Endodermal cell (in vitro differentiated cells): ENCODE measurements around the gene NDUFB10. TPM values are rescaled to one million over a fixed set of nuclear protein-coding genes. Genes with fewer than 3 reads are reported as not detected.

Experiments
- DNase-seq: peaks from one replicate; pipeline ENCODE4 v3.0.0-alpha.2; 2017
- H3K27ac ChIP-seq: 2 replicates; pipeline ENCODE4 v1.5.1; 2013; ENCODE audit warnings: mild to moderate bottlenecking, low read depth, low read length, moderate library complexity
- H3K27me3 ChIP-seq: 2 replicates; pipeline ENCODE4 v1.6.1; 2013; ENCODE audit warnings: mild to moderate bottlenecking, low read length, moderate library complexity; ENCODE audit not compliant: insufficient read depth, control insufficient read depth, poor library complexity, severe bottlenecking
- H3K36me3 ChIP-seq: 2 replicates; pipeline ENCODE4 v1.7.0; 2013; ENCODE audit warnings: mild to moderate bottlenecking, low read length, moderate library complexity; ENCODE audit not compliant: control insufficient read depth, insufficient read depth
- H3K4me1 ChIP-seq: one replicate; pipeline ENCODE4 v1.7.0; 2013; ENCODE audit warnings: low read length; ENCODE audit not compliant: control insufficient read depth, insufficient read depth
- H3K4me3 ChIP-seq: 2 replicates; pipeline ENCODE4 v1.5.1; 2013; ENCODE audit warnings: mild to moderate bottlenecking, low read length, moderate library complexity
- H3K9ac ChIP-seq: 2 replicates; pipeline ENCODE4 v1.6.1; 2013; ENCODE audit warnings: mild to moderate bottlenecking, low read length, moderate library complexity; ENCODE audit not compliant: poor library complexity, severe bottlenecking; ENCODE audit errors: extremely low read depth
- H3K9me3 ChIP-seq: 2 replicates; pipeline ENCODE4 v1.6.1; 2013; ENCODE audit warnings: mild to moderate bottlenecking, low read length, moderate library complexity; ENCODE audit not compliant: control insufficient read depth
- H3K27ac Mint-ChIP-seq: 2 replicates; pipeline ENCODE4 v1.8.0; 2020; ENCODE audit warnings: mixed read lengths
- H3K27me3 Mint-ChIP-seq: 2 replicates; pipeline ENCODE4 v1.8.0; 2021; ENCODE audit warnings: mild to moderate bottlenecking, mixed read lengths; ENCODE audit not compliant: insufficient read depth
- H3K36me3 Mint-ChIP-seq: 2 replicates; pipeline ENCODE4 v1.8.0; 2020; ENCODE audit warnings: low read depth, mixed read lengths
- H3K4me1 Mint-ChIP-seq: 2 replicates; pipeline ENCODE4 v1.8.0; 2020; ENCODE audit warnings: mixed read lengths
- H3K4me3 Mint-ChIP-seq: 2 replicates; pipeline ENCODE4 v1.8.0; 2020; ENCODE audit warnings: mild to moderate bottlenecking, moderate library complexity, mixed read lengths
- H3K9me3 Mint-ChIP-seq: 2 replicates; pipeline ENCODE4 v1.8.0; 2020; ENCODE audit warnings: mild to moderate bottlenecking, mixed read lengths
- WGBS, 2 experiments: methylation state at CpG; one replicate each; pipeline versions ENCODE4 v1.1.5 to v1.1.7; 2013; ENCODE audit warnings: missing lambda C conversion rate in 2 of 2, mixed read lengths in 1 of 2; ENCODE audit not compliant: insufficient coverage in 1 of 2, insufficient read length in 1 of 2; 5-methylcytosine and 5-hydroxymethylcytosine counted together
- total RNA-seq, 2 donors: library from RNA; stranded (reverse); fragmentation: NEBNext Ultra II Directional in 1 of 2; extraction: Animal tissue kit (Norgen Biotek cat#: 25700) in 1 of 2; gene quantifications; 2 replicates in 1 of 2; 3 replicates in 1 of 2; pipeline ENCODE4 v1.2.1, GENCODE V29; 2021
- TF ChIP-seq, protein P1 (sequence below): fragments of 200-600 bp; sonication (generic); conservative IDR thresholded peaks from 2 replicates; pipeline ENCODE4 v1.5.0; 2021; ENCODE audit warnings: antibody characterized with exemption, mild to moderate bottlenecking

The NDUFB10 gene
- total RNA-seq, 2 donors from 2014 or later, result 167 to 192 TPM

DNA sequence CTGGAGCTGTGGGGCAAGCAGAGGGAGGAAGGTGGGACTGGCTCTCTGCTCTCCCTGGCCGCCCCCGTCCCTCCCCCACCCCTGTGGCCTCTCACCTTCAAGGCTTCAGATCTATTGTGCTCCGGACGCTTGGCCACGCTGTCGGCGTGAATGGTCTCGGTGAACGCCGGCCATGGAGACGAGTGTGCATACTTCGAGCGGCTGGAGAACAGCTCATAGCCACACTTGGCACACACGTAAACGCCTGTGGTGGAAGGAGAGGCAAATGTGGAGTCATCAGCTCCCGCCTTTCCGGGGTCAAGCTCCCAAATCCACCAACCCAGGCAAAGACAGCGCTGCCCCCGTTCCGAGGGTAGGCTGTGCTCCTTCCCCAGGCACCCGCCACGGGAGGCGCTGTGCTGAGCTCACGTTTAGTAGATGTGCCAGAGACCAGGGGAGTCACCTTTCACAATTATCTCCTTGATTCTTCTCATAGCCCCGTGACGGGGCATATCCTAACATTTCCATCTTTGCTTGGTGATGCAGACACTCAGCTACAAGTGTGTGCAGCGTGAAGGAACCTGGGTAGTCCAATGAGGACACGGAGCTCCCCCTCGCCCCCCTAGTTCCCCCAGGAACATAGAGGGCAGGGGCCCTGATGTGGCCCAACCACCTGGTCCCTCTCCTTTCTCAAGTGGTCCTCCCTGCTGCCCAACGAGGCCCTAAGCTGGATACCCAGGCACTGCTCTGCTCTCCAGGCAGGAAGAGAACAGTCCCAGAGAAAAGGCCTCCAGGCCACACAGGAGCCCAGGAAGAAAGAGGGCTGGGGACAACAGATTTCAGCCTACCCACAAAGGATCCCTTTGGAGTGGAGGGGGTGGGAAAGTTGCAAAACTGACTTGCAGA, 17.9 kb upstream of the NDUFB10 start:
- 87 to 88% methylated on average over 12 to 30 of the region's 30 CpGs for WGBS, 2 experiments
- Histone ChIP-seq H3K36me3 (peaks cover 4% of the 10 kb centered on the region), H3K9ac (no peak overlapping the region), H3K4me3 (no peak overlapping the region), H3K9me3 (no peaks in the 10 kb centered on the region), H3K27me3 (no peaks in the 10 kb centered on the region), H3K27ac (no peak overlapping the region), H3K4me1 (no peaks in the 10 kb centered on the region)
- H3K27ac Mint-ChIP-seq, result no peak overlapping the region
- peaks cover 22% of the 10 kb centered on the region for H3K36me3 Mint-ChIP-seq
- TF ChIP-seq, protein P1, sequence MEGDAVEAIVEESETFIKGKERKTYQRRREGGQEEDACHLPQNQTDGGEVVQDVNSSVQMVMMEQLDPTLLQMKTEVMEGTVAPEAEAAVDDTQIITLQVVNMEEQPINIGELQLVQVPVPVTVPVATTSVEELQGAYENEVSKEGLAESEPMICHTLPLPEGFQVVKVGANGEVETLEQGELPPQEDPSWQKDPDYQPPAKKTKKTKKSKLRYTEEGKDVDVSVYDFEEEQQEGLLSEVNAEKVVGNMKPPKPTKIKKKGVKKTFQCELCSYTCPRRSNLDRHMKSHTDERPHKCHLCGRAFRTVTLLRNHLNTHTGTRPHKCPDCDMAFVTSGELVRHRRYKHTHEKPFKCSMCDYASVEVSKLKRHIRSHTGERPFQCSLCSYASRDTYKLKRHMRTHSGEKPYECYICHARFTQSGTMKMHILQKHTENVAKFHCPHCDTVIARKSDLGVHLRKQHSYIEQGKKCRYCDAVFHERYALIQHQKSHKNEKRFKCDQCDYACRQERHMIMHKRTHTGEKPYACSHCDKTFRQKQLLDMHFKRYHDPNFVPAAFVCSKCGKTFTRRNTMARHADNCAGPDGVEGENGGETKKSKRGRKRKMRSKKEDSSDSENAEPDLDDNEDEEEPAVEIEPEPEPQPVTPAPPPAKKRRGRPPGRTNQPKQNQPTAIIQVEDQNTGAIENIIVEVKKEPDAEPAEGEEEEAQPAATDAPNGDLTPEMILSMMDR, result peak; percentile 67
- H3K27me3 Mint-ChIP-seq, result peaks cover 10% of the 10 kb centered on the region
- H3K4me3 Mint-ChIP-seq, result peak overlapping the region; percentile 82
- peaks cover 3% of the 10 kb centered on the region for H3K4me1 Mint-ChIP-seq
- no peaks in the 10 kb centered on the region for H3K9me3 Mint-ChIP-seq
- peak; percentile 89 for DNase-seq

GRCh38 chr16:1942047-1942809, 17.1 kb upstream of the NDUFB10 start:
- peaks cover 4% of the 10 kb centered on the region for H3K36me3 ChIP-seq
- no peaks in the 10 kb centered on the region for H3K4me1 ChIP-seq
- H3K27me3 Mint-ChIP-seq, result peaks cover 10% of the 10 kb centered on the region
- H3K9ac ChIP-seq, result peak overlapping the region; percentile 20
- no peaks in the 10 kb centered on the region for H3K27me3 ChIP-seq
- H3K27ac Mint-ChIP-seq, result no peak overlapping the region
- H3K9me3 ChIP-seq, result no peaks in the 10 kb centered on the region
- peaks cover 17% of the 10 kb centered on the region for H3K36me3 Mint-ChIP-seq
- DNase-seq, result peak; percentile 63
- peaks cover 3% of the 10 kb centered on the region for H3K4me1 Mint-ChIP-seq
- WGBS, 2 experiments, result 47 to 58% methylated on average over 8 to 16 of the region's 17 CpGs
- H3K4me3 ChIP-seq, result peak overlapping the region; percentile 89
- peak overlapping the region; percentile 82 for H3K4me3 Mint-ChIP-seq
- H3K9me3 Mint-ChIP-seq, result no peaks in the 10 kb centered on the region
- TF ChIP-seq, protein P1, result no peak
- H3K27ac ChIP-seq, result no peak overlapping the region

GRCh38 chr16:1942810-1943726, 16.3 kb upstream of the NDUFB10 start, which contains the start of gene MSRB1:
TSS of gene MSRB1 (minus strand) at chr16:1943199. CDS start at chr16:1943156, 43 bp downstream.
- peak; percentile 100 for DNase-seq
- H3K4me3 ChIP-seq, result peak within 1 kb of the TSS; percentile 89
- peaks cover 14% of the 10 kb centered on the region for H3K36me3 Mint-ChIP-seq
- H3K9me3 ChIP-seq, result no peaks in the 10 kb centered on the region
- peaks cover 10% of the 10 kb centered on the region for H3K27me3 Mint-ChIP-seq
- no peaks in the 10 kb centered on the region for H3K9me3 Mint-ChIP-seq
- H3K27me3 ChIP-seq, result no peaks in the 10 kb centered on the region
- H3K36me3 ChIP-seq, result peaks cover 1% of the 10 kb centered on the region
- H3K9ac ChIP-seq, result peak within 1 kb of the TSS; percentile 20
- peak within 1 kb of the TSS; percentile 76 for H3K27ac Mint-ChIP-seq
- TF ChIP-seq, protein P1, result peak; percentile 50
- 3 to 5% methylated on average over 20 to 76 of the region's 77 CpGs for WGBS, 2 experiments
- no peak within 1 kb of the TSS for H3K27ac ChIP-seq
- peak within 1 kb of the TSS; percentile 82 for H3K4me3 Mint-ChIP-seq
- H3K4me1 ChIP-seq, result no peaks in the 10 kb centered on the region
- peaks cover 3% of the 10 kb centered on the region for H3K4me1 Mint-ChIP-seq
